22Rv1 (cell line): Measurements from ENCODE around the gene DGKB.

Experiments
- ZFX ChIP-seq: fragments of 450-650 bp; IDR thresholded peaks from 2 replicates; pipeline ENCODE4 v1.6.1; 2017; ENCODE audit warnings: antibody characterized with exemption, borderline replicate concordance
- TF ChIP-seq, protein P1 (sequence below): fragments of 450-650 bp; IDR thresholded peaks from 2 replicates; pipeline ENCODE4 v1.5.1; 2017; ENCODE audit warnings: mild to moderate bottlenecking

DNA sequence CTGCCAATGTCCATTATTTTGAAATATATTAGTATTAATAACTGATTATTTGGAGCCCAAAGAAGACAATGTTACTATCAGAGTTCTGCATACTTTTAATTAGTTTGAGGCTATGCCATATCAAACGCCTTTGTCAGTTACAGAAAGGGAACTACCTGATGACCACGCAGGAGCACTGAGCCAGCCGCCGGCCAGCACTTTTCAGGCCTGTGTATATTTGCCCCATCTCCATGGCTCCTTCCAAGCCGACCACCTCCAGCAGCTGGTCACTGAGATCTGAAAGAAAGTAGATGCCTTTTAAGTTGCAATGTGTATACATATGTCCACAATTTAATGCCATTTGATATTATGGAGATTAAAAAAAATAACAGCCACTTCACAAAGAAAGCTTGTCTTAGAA lies 724.7 kb downstream of the DGKB start:
- TF ChIP-seq, protein P1, sequence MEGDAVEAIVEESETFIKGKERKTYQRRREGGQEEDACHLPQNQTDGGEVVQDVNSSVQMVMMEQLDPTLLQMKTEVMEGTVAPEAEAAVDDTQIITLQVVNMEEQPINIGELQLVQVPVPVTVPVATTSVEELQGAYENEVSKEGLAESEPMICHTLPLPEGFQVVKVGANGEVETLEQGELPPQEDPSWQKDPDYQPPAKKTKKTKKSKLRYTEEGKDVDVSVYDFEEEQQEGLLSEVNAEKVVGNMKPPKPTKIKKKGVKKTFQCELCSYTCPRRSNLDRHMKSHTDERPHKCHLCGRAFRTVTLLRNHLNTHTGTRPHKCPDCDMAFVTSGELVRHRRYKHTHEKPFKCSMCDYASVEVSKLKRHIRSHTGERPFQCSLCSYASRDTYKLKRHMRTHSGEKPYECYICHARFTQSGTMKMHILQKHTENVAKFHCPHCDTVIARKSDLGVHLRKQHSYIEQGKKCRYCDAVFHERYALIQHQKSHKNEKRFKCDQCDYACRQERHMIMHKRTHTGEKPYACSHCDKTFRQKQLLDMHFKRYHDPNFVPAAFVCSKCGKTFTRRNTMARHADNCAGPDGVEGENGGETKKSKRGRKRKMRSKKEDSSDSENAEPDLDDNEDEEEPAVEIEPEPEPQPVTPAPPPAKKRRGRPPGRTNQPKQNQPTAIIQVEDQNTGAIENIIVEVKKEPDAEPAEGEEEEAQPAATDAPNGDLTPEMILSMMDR: no peak
- TF ChIP-seq ZFX: no peak
